ENCODE data around the gene BTN1A1. TPM values are rescaled to one million over a fixed set of nuclear protein-coding genes. Genes with fewer than 3 reads are reported as not detected.
A peak's percentile ranks its signal among the peaks of the same experiment; 100 is the strongest.

Gene BTN1A1
- total and polyA plus RNA-seq, 9 of the 15 experiments (the other 6 are each of a cell fraction or from before 2014, with no cell fraction given) = 0.01 to 0.15 (median 0.06) TPM; not detected in 4

- no peak overlapping the region for H3K4me3 ChIP-seq
- no peaks in the 10 kb centered on the region for H3K36me3 ChIP-seq (ENCODE audit: control insufficient read depth, insufficient read depth, low read length)
- no peaks in the 10 kb centered on the region for H3K27me3 ChIP-seq (ENCODE audit: control insufficient read depth in 2 of 2, insufficient read depth in 2 of 2, low read length in 2 of 2)
- H3K9ac ChIP-seq (ENCODE audit: insufficient read depth in 1 of 2, low read depth in 2 of 2, low read length in 2 of 2) = no peak overlapping the region
- DNase-seq (ENCODE audit: extremely low read depth in 1 of 4, low spot score in 3 of 4) (no peak), ATAC-seq (no peak), FAIRE-seq (no peak)
- CTCF ChIA-PET (ENCODE audit: low intra/inter-chr PET ratio) = no interaction called here
- no TSS peak for BruUV-seq (replicated peaks)
- 32% methylated on average over 5 of the region's 5 CpGs for WGBS (ENCODE audit: insufficient coverage, low coverage, missing lambda C conversion rate)
- no peaks in the 10 kb centered on the region for H3K9me1 ChIP-seq (ENCODE audit: control insufficient read depth, insufficient read depth, low read length)
- peaks cover 3% of the 10 kb centered on the region for H3K9me3 ChIP-seq (replicated peaks; ENCODE audit: control insufficient read depth, insufficient read depth, low read depth, low read length)
- no peaks in the 10 kb centered on the region for H4K20me1 ChIP-seq (replicated peaks; ENCODE audit: control insufficient read depth, insufficient read depth, low read length)
- H2AFZ ChIP-seq (ENCODE audit: low read depth, low read length) = no peak overlapping the region
- peaks cover 8 to 33% of the 10 kb centered on the region in 2 experiments for H3K4me1 ChIP-seq (replicated peaks in 1 of 2; ENCODE audit: control insufficient read depth in 2 of 2, insufficient read depth in 2 of 2, low read length in 2 of 2)
- H3K79me2 ChIP-seq (ENCODE audit: control insufficient read depth, insufficient read depth, low read length) = no peaks in the 10 kb centered on the region
- no peak overlapping the region for H3K27ac ChIP-seq (ENCODE audit: extremely low read depth, low read depth, low read length)
- POLR2A ChIA-PET = interaction anchor here (1.1 to 2.4 kb wide), 3 partner anchors 10 to 12 kb away, joined by 3 to 11 read pairs (median 6); partner anchors contain the start of gene BTN1A1
- in situ Hi-C loops (cut with MboI) = no loop called here
- intact Hi-C loops (cut with micrococcal nuclease) = loop anchor here (2.0 kb wide), 1 partner anchor 77 kb away; no protein-coding TSS in a partner anchor
- no peak overlapping the region for H3K4me2 ChIP-seq (ENCODE audit: insufficient read depth, low read length)
- TF ChIP-seq ZNF511 (CRISPR knock-in tag; IDR thresholded peaks at IDR 0.05) (no peak), NUFIP1 (IDR thresholded peaks at IDR 0.05; ENCODE audit: partially characterized antibody) (no peak), POLR2A (conservative IDR thresholded peaks at IDR 0.05) (no peak), ZNF224 (CRISPR knock-in tag; IDR thresholded peaks at IDR 0.05) (no peak), KLF13 (tag; IDR thresholded peaks at IDR 0.05; ENCODE audit: borderline replicate concordance, low read depth) (no peak), NR2C1 (IDR thresholded peaks at IDR 0.05) (no peak), NR2C1 (tag; IDR thresholded peaks at IDR 0.05) (peak; percentile 77), CEBPB (tag; IDR thresholded peaks at IDR 0.05) (no peak), ZNF197 (CRISPR knock-in tag; IDR thresholded peaks at IDR 0.05; ENCODE audit: low read depth) (0 out of 2 replicates have a peak, but pooled peaks have one; percentile 61), CSDE1 (IDR thresholded peaks at IDR 0.05) (no peak), CUX1 (CRISPR knock-in tag; IDR thresholded peaks at IDR 0.05) (no peak), ADNP (tag; IDR thresholded peaks at IDR 0.05) (no peak), CBX1 (IDR thresholded peaks at IDR 0.05; ENCODE audit: low read depth) (no peak), POU5F1 (IDR thresholded peaks at IDR 0.05; ENCODE audit: borderline replicate concordance, low read depth, low read length, partially characterized antibody) (no peak), ZBTB8A (IDR thresholded peaks at IDR 0.05; ENCODE audit: partially characterized antibody) (no peak), CBX2 (IDR thresholded peaks at IDR 0.05; ENCODE audit: insufficient read depth, low read length, poor library complexity, severe bottlenecking) (no peak), RBM39 (optimal IDR thresholded peaks at IDR 0.05; ENCODE audit: low read depth, low read length) (no peak)
- TF ChIP-seq, protein P1, sequence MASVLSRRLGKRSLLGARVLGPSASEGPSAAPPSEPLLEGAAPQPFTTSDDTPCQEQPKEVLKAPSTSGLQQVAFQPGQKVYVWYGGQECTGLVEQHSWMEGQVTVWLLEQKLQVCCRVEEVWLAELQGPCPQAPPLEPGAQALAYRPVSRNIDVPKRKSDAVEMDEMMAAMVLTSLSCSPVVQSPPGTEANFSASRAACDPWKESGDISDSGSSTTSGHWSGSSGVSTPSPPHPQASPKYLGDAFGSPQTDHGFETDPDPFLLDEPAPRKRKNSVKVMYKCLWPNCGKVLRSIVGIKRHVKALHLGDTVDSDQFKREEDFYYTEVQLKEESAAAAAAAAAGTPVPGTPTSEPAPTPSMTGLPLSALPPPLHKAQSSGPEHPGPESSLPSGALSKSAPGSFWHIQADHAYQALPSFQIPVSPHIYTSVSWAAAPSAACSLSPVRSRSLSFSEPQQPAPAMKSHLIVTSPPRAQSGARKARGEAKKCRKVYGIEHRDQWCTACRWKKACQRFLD (CRISPR knock-in tag; IDR thresholded peaks at IDR 0.05) = peak; percentile 83; the same call in 1 of the 2 replicates
These were observed 8.5 kb upstream of the BTN1A1 start for GRCh38 chr6:26491604-26492003.
